IPS DF 6.9 (cell line): ENCODE results near the gene PIP4K2A.
"Not testable (repeated sequence)": the region's sequence is repeated elsewhere in the genome, so short reads cannot be mapped to it uniquely, and the experiment has no call there.

Experiments
- DNase-seq: peaks from one replicate; pipeline ENCODE4 v3.0.0-alpha.2; 2013; ENCODE audit warnings: low read depth, low spot score
- H3K27ac ChIP-seq: one replicate; pipeline ENCODE4 v1.5.1; 2013; ENCODE audit warnings: low read length, control low read depth
- H3K27me3 ChIP-seq: 2 replicates; pipeline ENCODE4 v1.6.1; 2013; ENCODE audit warnings: mild to moderate bottlenecking, low read length; ENCODE audit not compliant: control insufficient read depth, insufficient read depth
- H3K36me3 ChIP-seq: 2 replicates; pipeline ENCODE4 v1.6.1; 2013; ENCODE audit warnings: low read length; ENCODE audit not compliant: control insufficient read depth, insufficient read depth
- H3K4me1 ChIP-seq: 2 replicates; pipeline ENCODE4 v1.6.1; 2013; ENCODE audit warnings: low read length; ENCODE audit not compliant: control insufficient read depth, insufficient read depth
- H3K4me3 ChIP-seq: 2 replicates; pipeline ENCODE4 v1.5.1; 2013; ENCODE audit warnings: mild to moderate bottlenecking, low read length
- H3K9me3 ChIP-seq: 2 replicates; pipeline ENCODE4 v1.6.1; 2013; ENCODE audit warnings: low read length, inconsistent platforms; ENCODE audit not compliant: control insufficient read depth, insufficient read depth
- WGBS: extraction: QIAGEN DNeasy Blood & Tissue Kit; methylation state at CpG from one replicate; pipeline ENCODE4 v1.1.7; 2013; ENCODE audit warnings: mixed read lengths, missing lambda C conversion rate; ENCODE audit not compliant: insufficient read length, insufficient coverage; 5-methylcytosine and 5-hydroxymethylcytosine counted together

Gene PIP4K2A

GRCh38 chr10:22505911-22506685, 208.3 kb downstream of the PIP4K2A start:
- Histone ChIP-seq H3K36me3 (no peaks in the 10 kb centered on the region), H3K27me3 (no peaks in the 10 kb centered on the region), H3K27ac (no peak overlapping the region), H3K4me1 (no peaks in the 10 kb centered on the region), H3K4me3 (no peak overlapping the region), H3K9me3 (no peaks in the 10 kb centered on the region)
- no CpG with 5 or more reads among the region's 11 CpGs for WGBS
- no peak for DNase-seq

GRCh38 chr10:22504766-22505165, 209.6 kb downstream of the PIP4K2A start:
- H3K27ac ChIP-seq: no peak overlapping the region
- no CpG with 5 or more reads among the region's 4 CpGs for WGBS
- H3K27me3 ChIP-seq: no peaks in the 10 kb centered on the region
- no peaks in the 10 kb centered on the region for H3K36me3 ChIP-seq
- H3K4me1 ChIP-seq: no peaks in the 10 kb centered on the region
- H3K9me3 ChIP-seq: no peaks in the 10 kb centered on the region
- H3K4me3 ChIP-seq: no peak overlapping the region
- no peak for DNase-seq

GRCh38 chr10:22503315-22504088, 210.9 kb downstream of the PIP4K2A start:
- H3K4me1 ChIP-seq: no peaks in the 10 kb centered on the region
- no CpG with 5 or more reads among the region's 9 CpGs for WGBS
- H3K27me3 ChIP-seq: no peaks in the 10 kb centered on the region
- no peaks in the 10 kb centered on the region for H3K9me3 ChIP-seq
- no peak overlapping the region for H3K27ac ChIP-seq
- no peak for DNase-seq
- no peak overlapping the region for H3K4me3 ChIP-seq
- H3K36me3 ChIP-seq: no peaks in the 10 kb centered on the region

- no CpG with 5 or more reads among the region's 2 CpGs for WGBS
- no peaks in the 10 kb centered on the region for H3K4me1 ChIP-seq
- H3K9me3 ChIP-seq: no peaks in the 10 kb centered on the region
Measured at GRCh38 chr10:22501863-22502262, 212.5 kb downstream of the PIP4K2A start.

GRCh38 chr10:22501413-22501812, 213.0 kb downstream of the PIP4K2A start:
- Histone ChIP-seq H3K4me3 (no peak overlapping the region), H3K27me3 (no peaks in the 10 kb centered on the region), H3K9me3 (no peaks in the 10 kb centered on the region), H3K27ac (no peak overlapping the region), H3K4me1 (no peaks in the 10 kb centered on the region), H3K36me3 (no peaks in the 10 kb centered on the region)
- no peak for DNase-seq
- no CpG with 5 or more reads among the region's 3 CpGs for WGBS

More at GRCh38 chr10:22501863-22502262, 212.5 kb downstream of the PIP4K2A start:
- no peaks in the 10 kb centered on the region for H3K27me3 ChIP-seq
- DNase-seq: no peak
- no peak overlapping the region for H3K27ac ChIP-seq
- H3K4me3 ChIP-seq: no peak overlapping the region
- H3K36me3 ChIP-seq: no peaks in the 10 kb centered on the region

GRCh38 chr10:22500656-22501340, 213.6 kb downstream of the PIP4K2A start:
- Histone ChIP-seq H3K36me3 (no peaks in the 10 kb centered on the region), H3K4me1 (no peaks in the 10 kb centered on the region), H3K27ac (no peak overlapping the region), H3K27me3 (no peaks in the 10 kb centered on the region), H3K9me3 (no peaks in the 10 kb centered on the region), H3K4me3 (no peak overlapping the region)
- no CpG with 5 or more reads among the region's 7 CpGs for WGBS
- no peak for DNase-seq

GRCh38 chr10:22499973-22500372, 214.4 kb downstream of the PIP4K2A start:
- H3K36me3 ChIP-seq, H3K4me1 ChIP-seq, H3K27ac ChIP-seq, H3K9me3 ChIP-seq, DNase-seq, H3K4me3 ChIP-seq, H3K27me3 ChIP-seq: not testable (repeated sequence)
- no CpG with 5 or more reads among the region's 2 CpGs for WGBS

GRCh38 chr10:22495396-22495795, 219.0 kb downstream of the PIP4K2A start:
- no peaks in the 10 kb centered on the region for H3K36me3 ChIP-seq
- no peaks in the 10 kb centered on the region for H3K27me3 ChIP-seq
- H3K4me1 ChIP-seq: no peaks in the 10 kb centered on the region
- no peak overlapping the region for H3K27ac ChIP-seq
- no peaks in the 10 kb centered on the region for H3K9me3 ChIP-seq
- WGBS: no CpG with 5 or more reads among the region's 3 CpGs
- no peak for DNase-seq
- no peak overlapping the region for H3K4me3 ChIP-seq

GRCh38 chr10:22494007-22494406, 220.4 kb downstream of the PIP4K2A start:
- WGBS: no CpG with 5 or more reads among the region's 3 CpGs
- Histone ChIP-seq H3K9me3 (no peaks in the 10 kb centered on the region), H3K27me3 (no peaks in the 10 kb centered on the region), H3K4me3 (no peak overlapping the region), H3K4me1 (no peaks in the 10 kb centered on the region), H3K36me3 (no peaks in the 10 kb centered on the region), H3K27ac (no peak overlapping the region)
- no peak for DNase-seq

- DNase-seq: no peak
- Histone ChIP-seq H3K27me3 (no peaks in the 10 kb centered on the region), H3K27ac (no peak overlapping the region), H3K36me3 (no peaks in the 10 kb centered on the region), H3K4me1 (no peaks in the 10 kb centered on the region), H3K9me3 (no peaks in the 10 kb centered on the region), H3K4me3 (no peak overlapping the region)
- WGBS: no CpG with 5 or more reads among the region's 2 CpGs
Measured at GRCh38 chr10:22491931-22492615, 222.3 kb downstream of the PIP4K2A start.
